Measurements from ENCODE around the gene SPATS2L. TPM values are rescaled to one million over a fixed set of nuclear protein-coding genes. Genes with fewer than 3 reads are reported as not detected.
A peak's percentile ranks its signal among the peaks of the same experiment; 100 is the strongest.

The SPATS2L gene
- total and polyA plus RNA-seq, 2 of the 13 experiments (the other 11 are each of a cell fraction or from before 2014, with no cell fraction given): 154 to 212 TPM

GRCh38 chr2:200367155-200367554, 60.7 kb downstream of the SPATS2L start (continued):
- TF ChIP-seq ARID5B (CRISPR knock-in tag; IDR thresholded peaks at IDR 0.05) (peak; percentile 100), ZNF816 (CRISPR knock-in tag; IDR thresholded peaks at IDR 0.05; ENCODE audit: borderline replicate concordance) (peak; percentile 61; the same call in 1 of the 2 replicates), MNT (IDR thresholded peaks at IDR 0.05) (0 out of 2 replicates have a peak, but pooled peaks have one; percentile 20), ZNF383 (CRISPR knock-in tag; IDR thresholded peaks at IDR 0.05; ENCODE audit: borderline replicate concordance) (no peak), EEA1 (CRISPR knock-in tag; IDR thresholded peaks at IDR 0.05; ENCODE audit: borderline replicate concordance) (no peak), ZNF674 (CRISPR knock-in tag; IDR thresholded peaks at IDR 0.05; ENCODE audit: low read depth) (no peak), ZMAT3 (CRISPR knock-in tag; conservative IDR thresholded peaks at IDR 0.05) (peak; percentile 86; the same call in 1 of the 2 replicates), ZNF782 (CRISPR knock-in tag; IDR thresholded peaks at IDR 0.05; ENCODE audit: borderline replicate concordance) (no peak), ZNF274 (CRISPR knock-in tag; IDR thresholded peaks at IDR 0.05) (no peak), PRDM15 (CRISPR knock-in tag; IDR thresholded peaks at IDR 0.05) (no peak), RXRA (CRISPR knock-in tag; IDR thresholded peaks at IDR 0.05) (peak; percentile 92; the same call in 1 of the 2 replicates), ZFP91 (CRISPR knock-in tag; IDR thresholded peaks at IDR 0.05; ENCODE audit: borderline replicate concordance) (no peak; the same call in 1 of the 2 replicates), CENPT (CRISPR knock-in tag; IDR thresholded peaks at IDR 0.05; ENCODE audit: low read depth) (no peak), ZNF567 (CRISPR knock-in tag; IDR thresholded peaks at IDR 0.05; ENCODE audit: borderline replicate concordance) (no peak), IKZF4 (CRISPR knock-in tag; IDR thresholded peaks at IDR 0.05; ENCODE audit: borderline replicate concordance, low read depth, not compliant biosample characterization) (no peak), TCF7 (IDR thresholded peaks at IDR 0.05; ENCODE audit: low read depth) (peak; percentile 81; the same call in 1 of the 2 replicates), BRD4 (CRISPR knock-in tag; IDR thresholded peaks at IDR 0.05) (no peak), THAP11 (CRISPR knock-in tag; IDR thresholded peaks at IDR 0.05) (peak; percentile 80), SNRNP70 (IDR thresholded peaks at IDR 0.05; ENCODE audit: low read depth, low read length) (no peak), HNF4A (CRISPR knock-in tag; IDR thresholded peaks at IDR 0.05) (peak; percentile 98)
